PFSK-1 (cell line): ENCODE results near the gene FASN.

Experiments used
- FOXP2 ChIP-seq: optimal IDR thresholded peaks from 2 replicates; pipeline ENCODE3; 2011; ENCODE audit warnings: borderline replicate concordance, control low read depth, inconsistent platforms; ENCODE audit not compliant: insufficient read depth; ENCODE audit errors: extremely low read length, extremely low read depth
- POLR2AphosphoS5 ChIP-seq: IDR thresholded peaks from 2 replicates; pipeline ENCODE4 v1.6.1; 2012; ENCODE audit warnings: low read depth, mild to moderate bottlenecking, control low read depth, low read length, moderate library complexity
- SIN3A ChIP-seq: IDR thresholded peaks from 2 replicates; pipeline ENCODE4 v1.6.1; 2012; ENCODE audit warnings: mild to moderate bottlenecking, low read length, moderate library complexity, borderline replicate concordance; ENCODE audit not compliant: insufficient read depth
- TAF1 ChIP-seq: IDR thresholded peaks from 2 replicates; pipeline ENCODE4 v1.6.1; 2012; ENCODE audit warnings: low read length, control low read depth, borderline replicate concordance; ENCODE audit not compliant: insufficient read depth
- TF ChIP-seq, protein P1 (sequence below), 2 experiments: IDR thresholded peaks; 2 replicates each; pipeline versions ENCODE4 v1.6.1 to v1.8.0; 2011 to 2012; ENCODE audit warnings: low read depth in 2 of 2, low read length in 2 of 2, control low read depth in 1 of 2, inconsistent platforms in 1 of 2, mild to moderate bottlenecking in 1 of 2, moderate library complexity in 1 of 2; ENCODE audit not compliant: insufficient read depth in 1 of 2

FASN gene

DNA sequence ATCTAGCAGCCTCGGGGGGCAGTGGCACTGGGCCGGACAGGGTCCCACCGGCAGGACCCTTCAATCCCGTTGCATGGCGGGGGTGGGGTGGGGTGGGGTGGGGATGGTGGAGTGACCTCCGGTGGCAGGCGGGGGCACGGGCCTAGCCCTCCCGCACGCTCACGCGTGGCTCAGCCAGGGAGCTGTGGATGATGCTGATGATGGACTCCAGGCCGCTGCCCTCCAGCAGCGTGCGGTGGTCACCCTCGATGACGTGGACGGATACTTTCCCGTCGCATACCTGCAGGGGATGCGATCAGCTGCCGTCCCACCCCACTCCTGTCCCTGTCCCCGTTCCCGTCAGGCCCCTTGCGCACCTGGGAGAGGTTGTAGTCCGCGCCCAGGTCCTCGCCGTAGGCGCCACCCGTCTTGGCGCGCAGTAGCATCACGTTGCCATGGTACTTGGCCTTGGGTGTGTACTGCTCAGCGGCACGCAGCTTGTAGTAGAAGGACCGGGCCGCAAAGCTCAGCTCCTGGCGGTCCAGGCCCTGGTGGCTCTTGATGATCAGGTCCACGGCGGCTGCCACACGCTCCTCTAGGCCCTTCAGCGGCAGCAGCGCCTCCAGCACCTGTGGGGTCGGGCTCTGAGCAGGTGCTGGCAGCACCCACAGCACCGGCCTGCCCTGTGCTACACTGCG lies 18.9 kb downstream of the FASN start:
- TF ChIP-seq, protein P1, sequence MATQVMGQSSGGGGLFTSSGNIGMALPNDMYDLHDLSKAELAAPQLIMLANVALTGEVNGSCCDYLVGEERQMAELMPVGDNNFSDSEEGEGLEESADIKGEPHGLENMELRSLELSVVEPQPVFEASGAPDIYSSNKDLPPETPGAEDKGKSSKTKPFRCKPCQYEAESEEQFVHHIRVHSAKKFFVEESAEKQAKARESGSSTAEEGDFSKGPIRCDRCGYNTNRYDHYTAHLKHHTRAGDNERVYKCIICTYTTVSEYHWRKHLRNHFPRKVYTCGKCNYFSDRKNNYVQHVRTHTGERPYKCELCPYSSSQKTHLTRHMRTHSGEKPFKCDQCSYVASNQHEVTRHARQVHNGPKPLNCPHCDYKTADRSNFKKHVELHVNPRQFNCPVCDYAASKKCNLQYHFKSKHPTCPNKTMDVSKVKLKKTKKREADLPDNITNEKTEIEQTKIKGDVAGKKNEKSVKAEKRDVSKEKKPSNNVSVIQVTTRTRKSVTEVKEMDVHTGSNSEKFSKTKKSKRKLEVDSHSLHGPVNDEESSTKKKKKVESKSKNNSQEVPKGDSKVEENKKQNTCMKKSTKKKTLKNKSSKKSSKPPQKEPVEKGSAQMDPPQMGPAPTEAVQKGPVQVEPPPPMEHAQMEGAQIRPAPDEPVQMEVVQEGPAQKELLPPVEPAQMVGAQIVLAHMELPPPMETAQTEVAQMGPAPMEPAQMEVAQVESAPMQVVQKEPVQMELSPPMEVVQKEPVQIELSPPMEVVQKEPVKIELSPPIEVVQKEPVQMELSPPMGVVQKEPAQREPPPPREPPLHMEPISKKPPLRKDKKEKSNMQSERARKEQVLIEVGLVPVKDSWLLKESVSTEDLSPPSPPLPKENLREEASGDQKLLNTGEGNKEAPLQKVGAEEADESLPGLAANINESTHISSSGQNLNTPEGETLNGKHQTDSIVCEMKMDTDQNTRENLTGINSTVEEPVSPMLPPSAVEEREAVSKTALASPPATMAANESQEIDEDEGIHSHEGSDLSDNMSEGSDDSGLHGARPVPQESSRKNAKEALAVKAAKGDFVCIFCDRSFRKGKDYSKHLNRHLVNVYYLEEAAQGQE (IDR thresholded peaks at IDR 0.05; ENCODE audit: insufficient read depth in 1 of 2, low read depth in 2 of 2, low read length in 2 of 2), result no peak
- TF ChIP-seq POLR2AphosphoS5 (no peak), FOXP2 (no peak), SIN3A (no peak), TAF1 (no peak)

DNA sequence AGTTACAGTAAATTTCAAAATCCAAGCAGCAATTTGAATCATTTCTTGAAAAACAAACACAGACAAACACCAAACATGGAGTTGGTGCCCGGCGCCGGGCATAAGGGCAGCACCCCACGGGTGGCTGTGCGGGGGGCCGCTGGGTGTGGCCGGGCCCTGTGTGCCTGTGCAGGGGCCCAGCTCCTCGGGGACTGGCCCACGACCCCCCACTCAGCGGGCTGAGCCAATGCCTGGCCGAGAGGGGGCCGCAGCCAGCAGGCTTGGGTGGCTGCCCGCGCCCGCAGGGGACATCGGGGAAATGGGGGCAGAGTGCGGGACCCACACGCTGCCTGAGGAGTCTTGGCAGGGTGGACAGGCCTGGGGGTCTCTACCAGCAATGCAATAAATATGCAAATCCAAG lies 19.6 kb downstream of the FASN start:
- TF ChIP-seq TAF1 (no peak), FOXP2 (no peak), POLR2AphosphoS5 (no peak), SIN3A (no peak)
- TF ChIP-seq, protein P1 (IDR thresholded peaks at IDR 0.05; ENCODE audit: insufficient read depth in 1 of 2, low read depth in 2 of 2, low read length in 2 of 2), result no peak

DNA sequence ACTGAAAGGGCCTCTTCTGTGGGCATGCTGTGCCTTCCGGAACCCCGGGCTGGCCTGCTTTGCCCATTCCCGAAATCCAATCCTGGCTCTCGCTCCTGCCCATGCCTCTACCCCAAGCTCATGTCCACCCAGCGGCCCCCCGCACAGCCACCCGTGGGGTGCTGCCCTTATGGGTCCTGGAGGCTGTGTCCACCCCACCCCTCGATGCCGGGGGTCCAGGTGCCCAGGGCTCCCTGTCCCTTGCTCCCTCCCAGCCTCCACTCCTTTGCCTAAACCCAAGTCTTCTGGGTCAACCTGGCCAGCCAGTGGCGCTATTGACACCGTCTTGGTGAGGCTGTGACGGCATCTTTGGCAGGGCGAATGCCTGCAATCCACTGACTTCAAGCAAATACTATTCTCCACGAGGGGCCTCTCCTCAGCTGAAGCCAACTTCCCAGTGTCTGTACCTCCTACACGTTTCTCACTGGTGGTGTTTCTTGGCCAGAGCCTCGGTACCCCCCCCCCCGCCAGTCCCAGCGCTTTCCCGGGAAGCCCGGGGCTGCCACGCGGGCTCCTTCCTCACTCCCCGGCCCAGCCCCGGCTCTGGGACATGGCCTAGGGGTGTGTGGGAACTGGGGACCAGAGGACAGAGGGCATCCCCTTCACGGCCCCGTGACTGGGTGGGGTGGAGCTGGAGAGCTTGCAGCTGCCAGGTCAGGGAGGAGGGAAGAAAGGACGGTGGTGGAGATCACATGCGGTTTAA lies 20.2 kb downstream of the FASN start:
- TF ChIP-seq FOXP2 (no peak), TAF1 (no peak), POLR2AphosphoS5 (peak; percentile 49; the same call in 1 of the 2 replicates), SIN3A (no peak)
- TF ChIP-seq, protein P1 (IDR thresholded peaks at IDR 0.05; ENCODE audit: insufficient read depth in 1 of 2, low read depth in 2 of 2, low read length in 2 of 2), result no peak

DNA sequence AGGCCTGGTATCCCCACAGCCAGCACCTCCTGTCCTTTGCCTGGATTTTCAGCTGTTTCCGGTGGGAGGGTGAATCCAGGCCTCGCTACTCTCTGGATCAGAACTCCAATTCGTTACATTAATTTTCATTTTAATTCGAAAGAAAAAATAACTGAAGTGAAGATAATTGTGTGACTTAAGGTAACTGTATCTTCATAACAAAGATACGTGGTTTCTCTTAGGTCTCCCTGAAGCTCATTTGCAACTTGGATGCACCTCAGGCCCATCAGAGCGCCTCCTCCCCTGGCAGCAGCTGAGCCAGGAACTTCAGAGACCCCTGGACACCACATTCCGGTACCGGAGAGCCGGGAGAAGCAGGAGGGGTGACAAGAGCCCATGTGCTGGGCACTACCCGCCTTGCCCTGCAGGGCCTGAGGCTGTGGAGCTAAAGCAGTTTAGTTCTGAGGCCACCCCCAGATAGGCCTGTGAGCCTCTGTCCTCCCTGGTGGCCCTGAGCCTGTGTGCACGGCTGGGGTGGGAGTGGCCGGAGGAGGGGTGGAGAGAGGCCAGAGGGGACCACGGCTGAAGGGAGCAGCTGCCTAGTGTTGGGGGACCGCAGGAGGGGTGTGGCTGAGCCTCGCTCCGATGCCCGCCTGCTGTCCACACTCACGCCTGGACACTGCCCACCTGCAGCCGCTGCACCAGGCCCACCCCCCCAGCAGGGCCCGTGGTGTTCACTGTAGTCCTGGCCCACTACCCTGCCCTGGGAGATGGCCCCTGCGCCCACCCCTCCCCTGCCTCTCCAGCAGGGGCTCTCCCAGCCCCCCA lies 21.0 kb downstream of the FASN start:
- TF ChIP-seq, protein P1 (IDR thresholded peaks at IDR 0.05; ENCODE audit: insufficient read depth in 1 of 2, low read depth in 2 of 2, low read length in 2 of 2), result no peak
- no peak for TF ChIP-seq SIN3A
- no peak for TF ChIP-seq TAF1
- no peak for TF ChIP-seq FOXP2
- peak; percentile 41; the same call in 1 of the 2 replicates for TF ChIP-seq POLR2AphosphoS5
